ENCODE results near the gene PMM1. TPM values are rescaled to one million over a fixed set of nuclear protein-coding genes. Genes with fewer than 3 reads are reported as not detected.
"Not testable (repeated sequence)": the region's sequence is repeated elsewhere in the genome, so short reads cannot be mapped to it uniquely, and the experiment has no call there.

Gene PMM1
- total RNA-seq, 1 donor from 2014 or later, result 39.4 TPM

DNA sequence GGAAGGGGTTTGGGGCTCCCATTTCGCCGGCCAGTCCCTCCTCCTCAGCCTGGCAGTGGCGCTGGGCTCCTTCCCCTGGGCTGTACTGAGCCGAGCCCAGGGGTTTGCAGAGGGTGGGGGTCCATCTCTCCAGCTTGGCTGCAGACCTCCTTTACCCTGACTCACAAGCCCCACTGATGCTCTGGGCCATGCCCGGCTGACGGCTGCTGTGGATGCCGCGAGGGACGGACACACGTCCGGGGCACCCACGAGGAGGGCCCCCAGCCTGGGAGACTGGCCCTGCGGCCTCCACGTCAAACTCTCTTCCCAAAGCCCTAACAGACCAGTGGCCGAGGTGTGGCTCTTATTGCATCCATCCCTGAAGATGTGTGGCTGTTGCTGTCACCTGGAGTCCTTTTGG lies 14.1 kb downstream of the PMM1 start:
- peaks cover 5% of the 10 kb centered on the region for H3K36me3 ChIP-seq (ENCODE audit: insufficient read depth, low read length)
- no peak overlapping the region for H3K27ac Mint-ChIP-seq (ENCODE audit: unreplicated experiment)
- peaks cover 8% of the 10 kb centered on the region for H4K20me1 ChIP-seq (ENCODE audit: insufficient read depth, low read length)
- no peaks in the 10 kb centered on the region for H3K27me3 ChIP-seq (ENCODE audit: insufficient read depth, low read length)
- H3K27me3 Mint-ChIP-seq (ENCODE audit: low read depth, unreplicated experiment), result no peaks in the 10 kb centered on the region
- DNase-seq (ENCODE audit: low read depth) (no peak), FAIRE-seq (no peak)
- no peak for TF ChIP-seq EZH2 (IDR thresholded peaks at IDR 0.05; ENCODE audit: insufficient read depth, low read length)
- no peak overlapping the region for H3K27ac ChIP-seq (ENCODE audit: low read depth, low read length)
- H3K36me3 Mint-ChIP-seq (ENCODE audit: low read depth, unreplicated experiment), result peaks cover 16% of the 10 kb centered on the region
- no peak overlapping the region for H3K9ac ChIP-seq (ENCODE audit: low read length)
- H3K79me2 ChIP-seq (ENCODE audit: insufficient read depth, low read length), result no peaks in the 10 kb centered on the region
- H3K4me3 ChIP-seq (ENCODE audit: insufficient read depth, low read depth, low read length), result no peak overlapping the region
- H3K4me2 ChIP-seq (ENCODE audit: low read length), result no peak overlapping the region
- H3K4me1 ChIP-seq (ENCODE audit: insufficient read depth, low read length), result no peaks in the 10 kb centered on the region
- no peaks in the 10 kb centered on the region for H3K4me1 Mint-ChIP-seq (ENCODE audit: low read depth, unreplicated experiment)
- no peaks in the 10 kb centered on the region for H3K9me3 Mint-ChIP-seq (ENCODE audit: unreplicated experiment)
- no peak overlapping the region for H3K4me3 Mint-ChIP-seq (ENCODE audit: unreplicated experiment)
- no peak overlapping the region for H2AFZ ChIP-seq (ENCODE audit: low read depth, low read length)
- H3K9me3 ChIP-seq (ENCODE audit: insufficient read depth, low read depth, low read length), result no peaks in the 10 kb centered on the region

- no peak overlapping the region for H3K4me3 Mint-ChIP-seq (ENCODE audit: unreplicated experiment)
- no peak overlapping the region for H3K4me3 ChIP-seq (ENCODE audit: insufficient read depth, low read depth, low read length)
- no peaks in the 10 kb centered on the region for H3K79me2 ChIP-seq (ENCODE audit: insufficient read depth, low read length)
- no peaks in the 10 kb centered on the region for H3K9me3 ChIP-seq (ENCODE audit: insufficient read depth, low read depth, low read length)
- no peak overlapping the region for H3K4me2 ChIP-seq (ENCODE audit: low read length)
- DNase-seq (ENCODE audit: low read depth), result no peak
- H3K27ac Mint-ChIP-seq (ENCODE audit: unreplicated experiment), result no peak overlapping the region
- peaks cover 7% of the 10 kb centered on the region for H4K20me1 ChIP-seq (ENCODE audit: insufficient read depth, low read length)
- no peaks in the 10 kb centered on the region for H3K27me3 ChIP-seq (ENCODE audit: insufficient read depth, low read length)
- H2AFZ ChIP-seq (ENCODE audit: low read depth, low read length), result no peak overlapping the region
- H3K27me3 Mint-ChIP-seq (ENCODE audit: low read depth, unreplicated experiment), result no peaks in the 10 kb centered on the region
- H3K36me3 ChIP-seq (ENCODE audit: insufficient read depth, low read length), result peaks cover 5% of the 10 kb centered on the region
- TF ChIP-seq, protein P1, sequence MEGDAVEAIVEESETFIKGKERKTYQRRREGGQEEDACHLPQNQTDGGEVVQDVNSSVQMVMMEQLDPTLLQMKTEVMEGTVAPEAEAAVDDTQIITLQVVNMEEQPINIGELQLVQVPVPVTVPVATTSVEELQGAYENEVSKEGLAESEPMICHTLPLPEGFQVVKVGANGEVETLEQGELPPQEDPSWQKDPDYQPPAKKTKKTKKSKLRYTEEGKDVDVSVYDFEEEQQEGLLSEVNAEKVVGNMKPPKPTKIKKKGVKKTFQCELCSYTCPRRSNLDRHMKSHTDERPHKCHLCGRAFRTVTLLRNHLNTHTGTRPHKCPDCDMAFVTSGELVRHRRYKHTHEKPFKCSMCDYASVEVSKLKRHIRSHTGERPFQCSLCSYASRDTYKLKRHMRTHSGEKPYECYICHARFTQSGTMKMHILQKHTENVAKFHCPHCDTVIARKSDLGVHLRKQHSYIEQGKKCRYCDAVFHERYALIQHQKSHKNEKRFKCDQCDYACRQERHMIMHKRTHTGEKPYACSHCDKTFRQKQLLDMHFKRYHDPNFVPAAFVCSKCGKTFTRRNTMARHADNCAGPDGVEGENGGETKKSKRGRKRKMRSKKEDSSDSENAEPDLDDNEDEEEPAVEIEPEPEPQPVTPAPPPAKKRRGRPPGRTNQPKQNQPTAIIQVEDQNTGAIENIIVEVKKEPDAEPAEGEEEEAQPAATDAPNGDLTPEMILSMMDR (IDR thresholded peaks at IDR 0.05; ENCODE audit: insufficient read depth, low read depth, low read length), result no peak
- no peak for TF ChIP-seq EZH2 (IDR thresholded peaks at IDR 0.05; ENCODE audit: insufficient read depth, low read length)
- H3K27ac ChIP-seq (ENCODE audit: low read depth, low read length), result no peak overlapping the region
- no peaks in the 10 kb centered on the region for H3K4me1 Mint-ChIP-seq (ENCODE audit: low read depth, unreplicated experiment)
- H3K9ac ChIP-seq (ENCODE audit: low read length), result no peak overlapping the region
- FAIRE-seq, result no peak
- H3K4me1 ChIP-seq (ENCODE audit: insufficient read depth, low read length), result no peaks in the 10 kb centered on the region
- peaks cover 16% of the 10 kb centered on the region for H3K36me3 Mint-ChIP-seq (ENCODE audit: low read depth, unreplicated experiment)
- H3K9me3 Mint-ChIP-seq (ENCODE audit: unreplicated experiment), result no peaks in the 10 kb centered on the region
Measured at GRCh38 chr22:41574847-41575381, 14.7 kb downstream of the PMM1 start.

- H3K4me3 ChIP-seq (ENCODE audit: insufficient read depth, low read depth, low read length), result no peak overlapping the region
- H3K27me3 Mint-ChIP-seq (ENCODE audit: low read depth, unreplicated experiment), result no peaks in the 10 kb centered on the region
- peaks cover 4% of the 10 kb centered on the region for H4K20me1 ChIP-seq (ENCODE audit: insufficient read depth, low read length)
- no peaks in the 10 kb centered on the region for H3K9me3 Mint-ChIP-seq (ENCODE audit: unreplicated experiment)
- no peak overlapping the region for H3K4me2 ChIP-seq (ENCODE audit: low read length)
- H3K27ac Mint-ChIP-seq (ENCODE audit: unreplicated experiment), result no peak overlapping the region
- no peaks in the 10 kb centered on the region for H3K79me2 ChIP-seq (ENCODE audit: insufficient read depth, low read length)
- H3K36me3 ChIP-seq (ENCODE audit: insufficient read depth, low read length), result peaks cover 5% of the 10 kb centered on the region
- no peaks in the 10 kb centered on the region for H3K9me3 ChIP-seq (ENCODE audit: insufficient read depth, low read depth, low read length)
- no peaks in the 10 kb centered on the region for H3K4me1 Mint-ChIP-seq (ENCODE audit: low read depth, unreplicated experiment)
- H2AFZ ChIP-seq (ENCODE audit: low read depth, low read length), result no peak overlapping the region
- no peak overlapping the region for H3K9ac ChIP-seq (ENCODE audit: low read length)
- TF ChIP-seq, protein P1 (IDR thresholded peaks at IDR 0.05; ENCODE audit: insufficient read depth, low read depth, low read length), result no peak
- TF ChIP-seq EZH2 (IDR thresholded peaks at IDR 0.05; ENCODE audit: insufficient read depth, low read length), result no peak
- no peaks in the 10 kb centered on the region for H3K4me1 ChIP-seq (ENCODE audit: insufficient read depth, low read length)
- DNase-seq (ENCODE audit: low read depth) (no peak), FAIRE-seq (no peak)
- no peak overlapping the region for H3K27ac ChIP-seq (ENCODE audit: low read depth, low read length)
- no peak overlapping the region for H3K4me3 Mint-ChIP-seq (ENCODE audit: unreplicated experiment)
- peaks cover 13% of the 10 kb centered on the region for H3K36me3 Mint-ChIP-seq (ENCODE audit: low read depth, unreplicated experiment)
- H3K27me3 ChIP-seq (ENCODE audit: insufficient read depth, low read length), result no peaks in the 10 kb centered on the region
Measured at GRCh38 chr22:41573677-41574076, 16.0 kb downstream of the PMM1 start.

DNA sequence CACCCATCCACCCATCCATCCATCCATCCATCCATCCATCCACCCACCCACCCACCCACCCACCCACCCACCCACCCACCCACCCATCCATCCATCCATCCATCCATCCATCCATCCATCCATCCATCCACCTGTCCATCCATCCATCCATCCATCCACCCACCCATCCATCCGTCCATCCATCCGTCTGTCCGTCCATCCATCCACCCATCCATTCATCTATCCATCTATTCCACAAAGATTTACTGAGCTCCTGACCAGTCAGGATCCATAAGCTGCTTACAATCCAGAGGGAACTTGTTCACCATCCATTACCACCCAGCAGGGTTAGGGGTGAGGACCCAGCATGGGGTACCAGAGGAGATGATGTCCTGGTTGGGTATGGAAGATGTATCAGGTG lies 17.3 kb downstream of the PMM1 start:
- H3K27ac Mint-ChIP-seq (ENCODE audit: unreplicated experiment); H3K4me1 ChIP-seq (ENCODE audit: insufficient read depth, low read length); H2AFZ ChIP-seq (ENCODE audit: low read depth, low read length); H3K36me3 ChIP-seq (ENCODE audit: insufficient read depth, low read length); H3K27me3 Mint-ChIP-seq (ENCODE audit: low read depth, unreplicated experiment); DNase-seq (ENCODE audit: low read depth); FAIRE-seq; H3K27me3 ChIP-seq (ENCODE audit: insufficient read depth, low read length); H3K4me1 Mint-ChIP-seq (ENCODE audit: low read depth, unreplicated experiment); H3K27ac ChIP-seq (ENCODE audit: low read depth, low read length); H3K9me3 Mint-ChIP-seq (ENCODE audit: unreplicated experiment); H3K36me3 Mint-ChIP-seq (ENCODE audit: low read depth, unreplicated experiment); H4K20me1 ChIP-seq (ENCODE audit: insufficient read depth, low read length); H3K9me3 ChIP-seq (ENCODE audit: insufficient read depth, low read depth, low read length); H3K4me3 Mint-ChIP-seq (ENCODE audit: unreplicated experiment); H3K9ac ChIP-seq (ENCODE audit: low read length); H3K4me2 ChIP-seq (ENCODE audit: low read length); H3K4me3 ChIP-seq (ENCODE audit: insufficient read depth, low read depth, low read length); H3K79me2 ChIP-seq (ENCODE audit: insufficient read depth, low read length): not testable (repeated sequence)
